Body of pancreas (tissue), 4 donors: ENCODE measurements around the gene SHISA5.

Source experiments
- CTCF ChIP-seq, 7 experiments: fragments of 450-650 bp in 4 of 7; fragments of 200-600 bp in 3 of 7; sonication (generic) in 3 of 7; IDR thresholded peaks; one replicate each; pipeline ENCODE4 v1.5.1; 2016 to 2019; ENCODE audit warnings: antibody characterized with exemption in 7 of 7
- POLR2A ChIP-seq, 3 donors: fragments of 450-650 bp; IDR thresholded peaks; one replicate each; pipeline ENCODE4 v1.6.1; 2016; ENCODE audit warnings: antibody characterized with exemption in 3 of 3, mild to moderate bottlenecking in 2 of 3

GRCh38 chr3:48503401-48504050, 448 bp downstream of the SHISA5 start:
- TF ChIP-seq CTCF (IDR thresholded peaks at IDR 0.05) (no peak), POLR2A (IDR thresholded peaks at IDR 0.05) (no peak)
